Duodenal mucosa (tissue), 2 donors: ENCODE measurements around the gene RHPN2.
"Not testable (repeated sequence)": the region's sequence is repeated elsewhere in the genome, so short reads cannot be mapped to it uniquely, and the experiment has no call there.

Source experiments
- H3K27ac ChIP-seq: one replicate; pipeline ENCODE4 v1.7.0; 2013; ENCODE audit warnings: low read depth, low read length
- H3K27me3 ChIP-seq, 2 donors: one replicate each; pipeline ENCODE4 v1.7.0; 2013; ENCODE audit warnings: low read length in 2 of 2, control low read depth in 1 of 2; ENCODE audit not compliant: insufficient read depth in 2 of 2, control insufficient read depth in 1 of 2
- H3K36me3 ChIP-seq, 2 donors: one replicate each; pipeline ENCODE4 v1.7.0; 2013; ENCODE audit warnings: low read length in 2 of 2, control low read depth in 1 of 2; ENCODE audit not compliant: insufficient read depth in 2 of 2, control insufficient read depth in 1 of 2
- H3K4me1 ChIP-seq, 2 donors: one replicate each; pipeline ENCODE4 v1.7.0; 2013; ENCODE audit warnings: low read length in 2 of 2, control low read depth in 1 of 2; ENCODE audit not compliant: insufficient read depth in 2 of 2, control insufficient read depth in 1 of 2
- H3K4me3 ChIP-seq, 2 donors: one replicate each; pipeline ENCODE4 v1.7.0; 2013; ENCODE audit warnings: low read length in 2 of 2, low read depth in 1 of 2
- H3K9ac ChIP-seq, 2 donors: one replicate each; pipeline ENCODE4 v1.7.0; 2013; ENCODE audit warnings: low read length in 2 of 2, low read depth in 1 of 2
- H3K9me3 ChIP-seq, 2 donors: one replicate each; pipeline ENCODE4 v1.7.0; 2013; ENCODE audit warnings: low read length in 2 of 2, control low read depth in 1 of 2; ENCODE audit not compliant: control insufficient read depth in 1 of 2

The RHPN2 gene

DNA sequence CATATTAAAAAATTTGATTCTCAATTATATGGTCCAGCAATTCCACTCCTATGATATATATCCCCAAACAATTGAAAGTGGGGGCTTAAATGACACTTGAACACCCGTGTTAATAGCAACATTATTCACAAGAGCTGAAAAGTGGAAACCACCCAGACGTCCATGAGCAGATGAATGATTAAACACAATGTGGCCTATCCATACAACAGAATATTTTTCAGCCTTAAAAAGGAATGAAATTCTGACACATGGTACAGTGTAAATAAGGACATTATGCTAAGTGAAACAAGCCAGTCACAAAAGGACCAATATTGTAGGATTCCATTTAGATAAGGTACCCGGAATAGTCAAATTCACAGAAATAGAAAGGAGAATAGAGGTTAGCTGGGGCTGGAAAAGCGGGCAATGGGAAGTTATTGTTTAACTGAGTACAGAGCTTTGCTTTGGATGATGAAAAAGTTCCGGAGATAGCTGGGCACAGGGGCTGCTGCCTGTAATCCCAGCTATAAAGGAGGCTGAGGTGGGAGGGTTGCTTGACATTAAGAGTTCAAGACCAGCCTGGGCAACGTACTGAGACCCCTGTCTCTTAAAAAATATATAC is 61.2 kb downstream of the RHPN2 start:
- not testable (repeated sequence) for H3K27me3 ChIP-seq, H3K27ac ChIP-seq, H3K4me3 ChIP-seq

DNA sequence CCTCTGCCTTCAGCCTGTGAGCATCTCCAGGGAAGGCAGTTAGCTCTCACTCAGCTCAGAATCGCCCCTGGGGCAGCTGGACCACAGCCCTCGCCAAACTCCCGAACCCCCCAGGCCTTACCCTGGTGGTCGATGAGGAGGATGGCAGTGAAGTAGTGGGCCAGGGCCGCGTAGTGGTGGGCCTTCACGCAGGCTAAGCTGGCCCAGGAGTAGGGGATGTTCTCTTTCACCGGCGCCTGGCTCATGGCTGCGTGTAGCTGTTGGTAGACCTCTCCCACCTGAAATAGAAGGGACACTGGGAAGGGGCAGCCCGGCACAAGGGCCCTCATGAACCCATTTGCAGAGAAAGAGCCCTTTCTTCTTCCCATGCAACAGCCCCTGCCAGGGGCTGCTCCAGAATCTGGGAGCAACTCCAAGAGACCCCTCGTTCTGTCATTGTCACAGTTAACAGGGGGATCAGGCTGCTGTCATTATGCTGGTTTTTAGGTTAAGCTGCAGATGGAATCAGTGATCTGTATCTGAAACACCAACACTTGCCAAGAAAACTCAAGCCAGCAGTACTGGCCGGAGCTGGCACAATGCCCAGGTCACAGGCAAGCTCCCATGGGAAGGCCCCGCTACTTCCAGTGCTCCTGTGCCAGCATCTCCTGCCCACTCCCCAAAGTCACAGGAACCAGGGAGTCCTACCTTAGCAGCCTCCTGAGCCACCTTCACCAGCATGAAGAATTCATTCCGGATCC is 62.4 kb downstream of the RHPN2 start:
- H3K9ac ChIP-seq, H3K4me1 ChIP-seq, H3K4me3 ChIP-seq, H3K9me3 ChIP-seq, H3K27me3 ChIP-seq, H3K27ac ChIP-seq: not testable (repeated sequence)
- peaks cover 5 to 37% of the 10 kb centered on the region in 2 donors for H3K36me3 ChIP-seq

More for the DNA sequence above, 61.2 kb downstream of the RHPN2 start:
- not testable (repeated sequence) for H3K9me3 ChIP-seq, H3K9ac ChIP-seq, H3K4me1 ChIP-seq
- peaks cover 5 to 37% of the 10 kb centered on the region in 2 donors for H3K36me3 ChIP-seq

DNA sequence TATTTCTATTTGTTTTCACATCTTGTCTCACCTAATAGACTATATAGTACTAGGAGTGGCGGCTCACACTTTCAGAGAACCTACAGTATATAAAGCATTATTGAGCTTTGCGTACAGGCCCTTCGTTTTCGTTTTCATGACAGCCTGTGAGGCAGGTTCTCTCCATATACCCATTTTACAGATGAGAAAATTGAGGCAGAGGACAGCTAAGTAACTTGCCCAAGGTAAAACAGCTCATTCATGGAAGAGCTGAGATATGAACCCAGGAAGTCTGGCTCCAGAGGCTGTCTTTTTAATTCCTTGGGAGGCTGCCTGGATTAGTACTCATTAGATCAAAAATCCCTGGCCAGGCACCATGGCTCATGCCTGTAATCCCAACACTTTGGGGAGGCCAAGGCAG is 63.8 kb downstream of the RHPN2 start:
- Histone ChIP-seq H3K36me3 (peaks cover 0 to 37% of the 10 kb centered on the region in 2 donors), H3K9me3 (no peaks in the 10 kb centered on the region), H3K27me3 (no peaks in the 10 kb centered on the region), H3K27ac (no peak overlapping the region), H3K4me3 (no peak overlapping the region), H3K4me1 (no peaks in the 10 kb centered on the region), H3K9ac (no peak overlapping the region)

DNA sequence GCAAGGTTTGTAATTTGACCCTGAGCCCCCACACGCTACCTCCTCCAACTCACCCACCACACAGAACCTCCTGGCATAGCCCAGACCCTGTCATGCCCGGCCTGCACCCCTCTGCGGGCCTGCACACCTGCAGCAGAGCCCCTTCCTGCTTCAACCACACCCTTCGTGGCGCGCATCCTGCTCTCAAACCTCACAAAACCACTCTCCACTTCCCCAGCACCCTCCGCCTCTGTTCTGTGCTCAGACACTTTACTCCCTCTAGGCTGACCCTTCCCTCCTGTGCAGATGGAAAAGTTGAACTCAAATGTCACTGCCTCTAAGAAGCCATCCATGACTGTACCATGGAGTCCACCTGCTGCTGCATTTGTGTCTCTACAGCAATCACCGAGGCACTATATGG is 64.2 kb downstream of the RHPN2 start:
- peaks cover 0 to 38% of the 10 kb centered on the region in 2 donors for H3K36me3 ChIP-seq
- no peak overlapping the region for H3K4me3 ChIP-seq
- no peak overlapping the region for H3K27ac ChIP-seq
- H3K4me1 ChIP-seq = no peaks in the 10 kb centered on the region
- H3K27me3 ChIP-seq = no peaks in the 10 kb centered on the region
- H3K9me3 ChIP-seq = no peaks in the 10 kb centered on the region
- no peak overlapping the region for H3K9ac ChIP-seq

DNA sequence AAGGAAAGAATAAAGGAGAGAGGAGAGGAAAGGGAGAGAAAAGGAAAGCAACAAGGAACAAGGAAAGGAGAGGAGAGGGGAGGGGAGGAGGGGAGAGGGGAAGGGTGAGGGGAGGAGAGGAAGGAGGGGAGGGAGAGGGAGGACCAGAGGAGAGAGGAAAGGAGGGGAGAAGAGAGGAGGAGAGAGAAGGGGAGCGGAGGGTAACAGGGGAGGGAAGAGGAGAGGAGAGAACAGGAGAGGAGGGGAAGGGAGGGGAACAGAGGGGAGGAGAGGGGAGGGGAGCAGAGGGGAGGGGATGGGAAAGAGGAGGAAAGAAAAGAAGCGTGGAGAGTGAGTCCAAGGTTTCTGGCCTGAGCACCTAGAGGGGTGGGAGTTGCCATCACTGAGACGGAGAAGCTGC is 66.0 kb downstream of the RHPN2 start:
- Histone ChIP-seq H3K9ac (no peak overlapping the region), H3K4me3 (no peak overlapping the region), H3K27ac (no peak overlapping the region), H3K27me3 (no peaks in the 10 kb centered on the region), H3K9me3 (no peaks in the 10 kb centered on the region), H3K36me3 (peaks cover 0 to 47% of the 10 kb centered on the region in 2 donors), H3K4me1 (no peaks in the 10 kb centered on the region)

DNA sequence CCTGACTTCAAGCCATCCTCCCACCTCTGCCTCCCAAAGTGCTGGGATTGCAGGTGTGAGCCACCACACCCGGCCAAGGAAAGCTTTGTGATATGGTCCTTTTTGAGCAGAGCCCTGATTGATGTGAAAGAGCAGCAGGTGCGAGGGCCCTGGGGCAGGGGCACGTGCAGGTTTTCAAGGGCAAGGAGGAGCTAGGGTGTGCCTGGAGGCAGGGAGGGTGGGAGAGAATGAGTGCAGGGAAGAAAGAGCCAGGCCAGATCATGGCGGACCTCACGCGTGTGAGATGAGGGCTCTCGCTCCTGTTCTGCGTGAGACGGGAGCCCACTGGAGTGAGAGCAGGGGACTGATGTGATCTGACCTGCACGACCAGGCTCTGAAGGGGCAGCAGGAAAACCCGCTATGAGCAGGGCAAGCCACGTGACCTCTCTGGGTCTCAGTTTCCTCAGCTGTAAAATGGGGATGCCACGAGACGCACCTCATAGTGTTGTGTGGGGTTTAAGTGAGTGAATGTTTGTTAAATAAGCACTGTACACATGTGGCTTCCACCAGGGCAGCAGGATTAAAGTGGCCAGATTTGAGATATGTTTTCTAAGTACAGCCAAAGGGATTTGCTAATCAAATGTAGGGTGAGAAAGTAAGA is 66.9 kb downstream of the RHPN2 start:
- H3K4me1 ChIP-seq = no peaks in the 10 kb centered on the region
- peaks cover 0 to 53% of the 10 kb centered on the region in 2 donors for H3K36me3 ChIP-seq
- no peaks in the 10 kb centered on the region for H3K27me3 ChIP-seq
- no peaks in the 10 kb centered on the region for H3K9me3 ChIP-seq
- H3K27ac ChIP-seq = no peak overlapping the region
- no peak overlapping the region for H3K4me3 ChIP-seq
- H3K9ac ChIP-seq = no peak overlapping the region

DNA sequence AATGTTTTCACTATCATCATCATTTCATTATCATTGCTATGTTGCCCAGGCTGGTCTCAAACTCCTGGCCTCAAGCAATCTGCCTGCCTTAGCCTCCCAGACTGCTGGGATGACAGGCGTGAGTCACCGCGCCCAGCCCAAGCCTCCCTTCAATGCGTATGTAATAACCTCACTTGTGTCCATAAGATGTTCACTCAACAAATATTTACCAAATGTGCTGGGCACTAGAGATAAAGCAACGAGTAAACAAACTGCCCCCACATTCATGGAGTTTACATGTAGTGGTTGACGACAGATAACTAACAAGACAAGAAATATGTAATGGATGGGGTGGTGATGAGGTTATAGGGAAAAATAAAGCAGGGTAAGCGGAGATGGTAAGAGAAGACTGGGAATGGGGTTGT is 67.6 kb downstream of the RHPN2 start:
- not testable (repeated sequence) for H3K4me3 ChIP-seq, H3K9me3 ChIP-seq, H3K9ac ChIP-seq, H3K27ac ChIP-seq, H3K27me3 ChIP-seq, H3K4me1 ChIP-seq
- H3K36me3 ChIP-seq = peaks cover 0 to 55% of the 10 kb centered on the region in 2 donors

DNA sequence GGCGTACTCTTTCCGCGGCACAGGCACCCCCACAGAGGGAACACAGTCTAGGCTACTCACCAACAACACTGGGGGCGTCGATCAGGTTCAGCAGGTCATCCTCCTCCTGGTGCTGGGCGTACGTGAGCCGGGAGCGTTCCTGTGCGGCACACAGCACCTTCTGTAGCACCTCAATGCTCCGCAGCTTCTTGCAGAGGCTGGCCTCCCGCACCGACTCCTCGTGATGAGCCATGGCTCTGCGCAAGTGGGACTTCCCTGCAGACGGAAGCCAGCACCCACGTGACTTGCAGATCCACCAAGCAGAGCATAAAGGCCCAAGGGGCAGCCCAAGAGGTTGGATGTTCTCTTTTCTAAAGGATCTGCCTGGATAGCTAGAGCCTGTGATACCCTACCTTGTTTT is 68.7 kb downstream of the RHPN2 start:
- H3K4me3 ChIP-seq, H3K9ac ChIP-seq, H3K9me3 ChIP-seq, H3K27ac ChIP-seq, H3K4me1 ChIP-seq, H3K27me3 ChIP-seq: not testable (repeated sequence)
- H3K36me3 ChIP-seq = peaks cover 0 to 58% of the 10 kb centered on the region in 2 donors

DNA sequence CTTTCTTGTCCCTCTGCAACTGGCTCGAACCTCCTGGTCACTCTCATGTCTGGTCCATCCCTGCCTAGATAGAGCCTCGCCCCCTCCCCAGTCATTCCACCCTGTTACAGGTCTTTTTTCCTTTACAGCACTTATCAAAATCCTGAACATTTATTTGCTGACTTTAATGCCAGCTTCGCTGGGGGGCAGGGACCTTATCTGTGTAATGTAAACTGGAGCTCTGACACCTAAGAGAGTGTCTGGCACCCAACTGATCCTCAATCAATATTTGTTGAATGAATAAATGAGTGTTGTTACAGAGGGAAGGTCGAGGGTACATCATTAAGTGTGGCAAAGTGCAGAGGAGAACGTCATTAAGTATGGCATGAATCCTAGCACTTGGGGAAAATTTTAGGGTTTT is 76.0 kb downstream of the RHPN2 start:
- H3K27me3 ChIP-seq = no peaks in the 10 kb centered on the region
- no peaks in the 10 kb centered on the region for H3K9me3 ChIP-seq
- no peak overlapping the region for H3K9ac ChIP-seq
- H3K4me1 ChIP-seq = no peaks in the 10 kb centered on the region
- H3K4me3 ChIP-seq = no peak overlapping the region
- no peak overlapping the region for H3K27ac ChIP-seq
- peaks cover 0 to 58% of the 10 kb centered on the region in 2 donors for H3K36me3 ChIP-seq

DNA sequence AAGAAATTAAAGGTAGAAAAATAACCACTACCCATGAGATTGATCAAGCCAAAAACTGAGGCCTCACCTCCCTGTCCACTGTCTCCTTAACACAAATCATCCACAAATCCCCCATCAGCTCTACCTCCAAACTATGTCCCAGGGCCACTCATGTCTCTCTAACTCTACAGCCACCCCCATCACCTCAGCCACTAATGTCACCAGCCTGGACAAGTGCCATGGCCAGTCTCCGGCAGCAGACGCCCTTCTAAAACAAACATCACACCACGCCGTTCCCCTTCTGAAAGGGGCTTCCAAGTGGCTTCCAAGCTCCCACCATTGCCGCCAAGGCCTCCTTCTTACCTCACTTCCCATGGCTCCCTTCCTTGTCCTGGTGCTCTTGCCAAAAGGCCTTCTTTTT is 76.4 kb downstream of the RHPN2 start:
- H3K4me1 ChIP-seq, H3K4me3 ChIP-seq, H3K9ac ChIP-seq, H3K27ac ChIP-seq, H3K27me3 ChIP-seq, H3K9me3 ChIP-seq: not testable (repeated sequence)
- peaks cover 0 to 55% of the 10 kb centered on the region in 2 donors for H3K36me3 ChIP-seq
